Stimulated activated CD4-positive, alpha-beta T cell treated with anti-CD3 and anti-CD28 coated beads, TNF-alpha, amount 100 ng/mL, for 48 hours (primary cell): ENCODE results near the gene STOML3.

Source experiments
- DNase-seq, 3 donors: peaks; one replicate each; pipeline ENCODE4 v3.0.0-alpha.2; 2020; ENCODE audit warnings: low read depth in 3 of 3

Gene STOML3

DNA sequence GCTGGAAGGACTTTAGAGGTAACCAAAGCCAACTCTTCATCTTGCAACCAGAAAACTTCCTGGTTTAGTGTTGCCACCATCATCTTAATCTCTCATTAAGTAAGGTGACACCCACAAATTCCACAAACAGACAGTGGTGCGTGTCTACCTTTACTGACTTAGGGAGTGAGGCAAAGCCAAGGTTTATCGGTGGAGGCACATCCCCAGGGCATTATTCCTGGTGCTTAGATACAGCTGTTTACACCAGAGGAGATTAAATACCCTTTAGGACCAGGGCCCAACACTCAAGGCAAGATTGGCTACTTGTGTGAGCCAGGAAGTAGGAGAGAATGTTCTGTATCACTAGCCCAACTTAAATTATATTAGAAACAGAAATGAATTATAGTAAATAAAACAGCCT is 9.5 kb downstream of the STOML3 start:
- no peak for DNase-seq

GRCh38 chr13:38980750-38981078 is 9.9 kb downstream of the STOML3 start:
- no peak for DNase-seq

GRCh38 chr13:38979891-38980749 is 10.5 kb downstream of the STOML3 start:
- DNase-seq, result no peak

- no peak for DNase-seq
These were observed 20.1 kb downstream of the STOML3 start for GRCh38 chr13:38970380-38971051.

- DNase-seq, result no peak
These were observed 21.4 kb downstream of the STOML3 start for GRCh38 chr13:38969187-38969586.

GRCh38 chr13:38967446-38967845 is 23.2 kb downstream of the STOML3 start:
- no peak for DNase-seq

- no peak for DNase-seq
These were observed 25.4 kb downstream of the STOML3 start for GRCh38 chr13:38965281-38965680.

GRCh38 chr13:38960175-38960574 is 30.5 kb downstream of the STOML3 start:
- DNase-seq, result no peak

GRCh38 chr13:38957794-38958592 is 32.6 kb downstream of the STOML3 start:
- DNase-seq, result no peak

DNA sequence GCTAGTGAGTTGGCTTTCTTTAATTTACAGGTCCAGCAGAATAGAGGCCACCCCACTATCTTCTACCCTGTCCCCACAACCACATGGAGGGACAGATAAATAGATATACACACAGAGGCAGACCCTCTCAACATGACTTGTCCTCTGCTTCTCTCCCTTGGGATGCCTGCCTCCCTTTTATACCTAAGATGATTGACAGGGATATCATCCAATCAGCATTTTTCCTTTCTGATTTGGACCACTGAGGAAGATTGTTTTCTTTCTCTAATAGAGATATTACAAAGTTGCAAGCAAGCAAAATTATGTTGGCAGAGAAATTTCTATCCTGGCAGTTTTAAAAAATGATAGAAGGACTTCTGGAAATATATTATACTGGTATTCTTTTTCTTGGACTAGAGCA is 35.8 kb downstream of the STOML3 start:
- DNase-seq, result no peak

DNA sequence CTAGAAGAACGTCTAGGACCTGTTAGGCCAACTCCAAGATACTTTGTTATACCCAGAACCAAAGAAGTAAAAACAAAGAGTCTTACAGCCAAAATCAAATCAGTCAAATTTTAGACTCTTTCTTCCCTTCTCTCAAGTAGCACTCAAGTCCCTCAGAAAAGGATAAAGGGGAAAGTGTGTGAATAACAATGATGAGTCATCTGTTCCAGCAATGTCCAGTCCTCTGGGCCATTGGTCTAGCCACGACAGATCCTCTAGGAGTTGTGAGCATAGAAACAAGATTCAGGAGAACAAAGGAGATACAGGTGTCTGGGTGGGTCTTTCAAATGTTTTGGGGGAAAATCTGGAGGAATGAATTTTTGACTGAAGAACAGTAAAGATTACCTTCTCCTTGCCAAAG is 36.3 kb downstream of the STOML3 start:
- no peak for DNase-seq

DNA sequence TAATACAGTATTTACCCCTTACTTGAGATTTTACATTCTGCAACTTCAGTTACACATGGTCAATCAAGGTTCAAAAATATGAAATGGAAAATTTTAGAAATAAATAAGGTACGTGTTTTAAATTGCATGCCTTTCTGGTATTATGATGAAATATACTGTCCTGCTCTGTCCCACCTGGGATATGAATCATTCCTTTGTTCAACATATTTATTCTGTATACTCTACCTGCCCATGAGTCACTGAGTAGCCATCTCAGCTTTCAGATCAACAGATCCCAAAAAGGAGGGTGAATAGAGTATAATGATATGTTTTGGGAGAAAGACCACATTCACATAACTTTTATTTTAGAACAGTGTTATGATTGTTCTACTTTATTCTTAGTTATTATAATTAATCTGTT is 37.8 kb downstream of the STOML3 start:
- DNase-seq, result no peak

DNA sequence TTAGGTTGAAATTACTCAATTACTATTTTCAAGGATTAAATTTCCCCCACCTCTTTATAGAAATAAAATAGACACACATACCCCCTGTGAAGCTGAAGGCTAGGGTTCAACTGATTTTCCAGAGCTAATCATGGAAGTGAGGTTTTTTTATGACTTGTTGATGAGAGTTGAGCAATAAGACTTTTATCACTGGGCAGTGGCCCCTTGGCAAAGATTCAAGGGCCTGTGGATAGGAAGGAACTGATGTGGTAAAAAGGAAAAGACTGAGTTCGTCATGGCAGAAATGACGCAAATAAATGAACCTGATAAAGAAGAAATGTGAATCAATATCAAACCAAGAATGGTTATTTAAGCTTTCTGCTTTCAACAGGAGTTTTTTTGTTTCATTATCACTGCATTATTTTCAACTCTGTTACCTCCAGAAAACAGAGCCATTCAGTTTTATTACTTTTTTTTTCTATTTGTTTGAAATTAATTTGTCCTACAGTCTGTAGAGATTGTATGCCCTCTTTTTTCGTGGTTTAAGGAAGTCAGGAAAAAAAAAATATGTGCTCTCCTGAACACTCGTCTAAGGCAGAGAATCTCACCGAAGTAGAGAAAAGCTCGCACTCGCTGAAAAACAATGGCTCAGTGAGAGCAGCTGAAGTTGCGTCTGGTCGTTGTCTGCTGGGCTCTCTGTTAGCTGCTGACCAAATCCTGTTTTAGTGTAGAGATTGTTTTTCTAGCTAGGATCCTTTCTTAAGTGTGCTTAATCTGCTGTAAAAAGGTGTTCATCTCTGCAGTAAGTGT is 38.9 kb downstream of the STOML3 start:
- DNase-seq, result no peak

GRCh38 chr13:38950987-38951386 is 39.6 kb downstream of the STOML3 start:
- no peak for DNase-seq

DNA sequence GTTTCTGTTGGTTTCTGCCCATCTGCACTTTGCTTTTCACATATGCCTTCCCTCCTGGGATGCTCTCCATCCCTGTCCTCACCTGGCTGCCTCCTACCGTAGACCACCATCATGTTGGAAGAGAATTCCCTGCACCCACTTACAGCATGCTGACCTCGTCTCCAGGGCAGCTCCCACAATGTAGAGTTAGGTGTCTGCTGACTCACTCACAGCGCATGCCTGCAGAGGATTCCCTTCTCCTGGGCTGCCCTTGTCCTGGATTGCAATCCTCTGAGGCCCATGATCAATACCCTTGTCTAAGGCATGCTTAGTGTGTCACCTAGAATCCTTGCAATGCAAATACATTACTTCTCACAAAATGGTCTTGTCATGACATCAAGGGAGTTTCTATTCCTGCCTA is 43.6 kb downstream of the STOML3 start:
- no peak for DNase-seq

- DNase-seq, result no peak
These were observed 46.4 kb downstream of the STOML3 start for GRCh38 chr13:38944219-38944618.

- DNase-seq, result no peak
These were observed 47.4 kb downstream of the STOML3 start for GRCh38 chr13:38943231-38943630.

DNA sequence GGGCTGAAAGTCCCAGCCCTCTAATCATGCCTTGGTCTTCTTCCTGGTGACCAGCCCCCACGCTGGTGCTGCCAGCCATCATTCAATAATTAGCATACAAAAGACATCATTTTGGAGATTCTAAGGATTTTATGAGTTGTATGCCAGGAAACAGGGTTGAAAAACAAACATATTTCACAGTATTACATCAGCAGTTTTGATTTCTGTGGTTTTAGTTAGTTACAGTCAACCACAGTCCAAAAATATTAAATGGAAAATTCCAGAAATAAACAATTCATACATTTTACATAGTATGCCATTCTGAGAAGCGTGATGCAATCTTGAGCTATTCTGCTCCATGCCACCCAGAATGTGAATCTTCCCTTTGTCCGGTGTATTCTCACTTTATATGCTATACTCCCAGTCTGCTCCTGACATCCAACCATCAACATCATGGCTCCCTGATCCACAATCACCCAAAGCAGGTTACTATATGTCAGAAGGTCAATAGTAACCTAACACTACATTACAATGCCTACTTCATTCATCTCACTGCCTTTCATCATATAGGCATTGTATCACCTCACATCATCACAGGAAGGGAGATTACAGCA is 49.2 kb downstream of the STOML3 start:
- DNase-seq, result no peak

DNA sequence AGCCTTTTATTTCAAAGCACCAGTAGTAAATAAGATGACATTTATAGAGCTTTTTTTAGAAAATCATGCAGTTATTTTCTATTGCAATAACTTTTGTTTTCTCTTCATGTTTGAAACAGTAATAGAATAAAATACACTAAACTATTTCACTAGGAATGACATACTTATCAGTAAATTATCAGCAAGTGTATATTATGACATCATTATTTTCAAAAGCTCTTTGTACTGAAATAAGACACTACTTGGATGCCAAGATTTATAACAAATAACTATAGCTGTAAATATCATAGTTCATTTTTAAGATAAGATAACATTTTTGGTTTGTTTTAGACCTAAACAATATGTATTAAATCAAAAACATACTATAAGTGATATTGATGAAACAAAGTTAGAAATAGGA is 56.8 kb downstream of the STOML3 start:
- DNase-seq, result no peak

- no peak for DNase-seq
These were observed 68.5 kb downstream of the STOML3 start for GRCh38 chr13:38922170-38922569.

- no peak for DNase-seq
These were observed 69.5 kb downstream of the STOML3 start for GRCh38 chr13:38921081-38921480.
